Calu3 (cell line): ENCODE results near the gene CLIC1. TPM values are rescaled to one million over a fixed set of nuclear protein-coding genes. Genes with fewer than 3 reads are reported as not detected.

Experiments used
- BruUV-seq: library from RNA; stranded (reverse); fragments of 400-500 nt; replicated peaks from 2 replicates; lab custom pipeline; 2021; lab: Mats Ljungman, UMichigan
- CTCF ChIA-PET: fragments of 300-600 bp; sonication (Branson Sonifier 250); formaldehyde crosslinking; loops from one replicate; lab custom pipeline; 2022; ENCODE audit warnings: antibody characterized with exemption; lab: Charles Lee
- DNase-seq: peaks from one replicate; pipeline ENCODE4 v3.0.0; 2022
- H3K27ac Mint-ChIP-seq: one replicate; pipeline ENCODE4 v1.8.0; 2022; ENCODE audit warnings: mixed read lengths; ENCODE audit not compliant: unreplicated experiment
- H3K27me3 Mint-ChIP-seq: one replicate; pipeline ENCODE4 v1.8.0; 2022; ENCODE audit warnings: mixed read lengths; ENCODE audit not compliant: unreplicated experiment
- H3K36me3 Mint-ChIP-seq: one replicate; pipeline ENCODE4 v1.8.0; 2022; ENCODE audit warnings: mild to moderate bottlenecking, moderate library complexity, mixed read lengths; ENCODE audit not compliant: insufficient read depth, unreplicated experiment
- H3K4me1 Mint-ChIP-seq: one replicate; pipeline ENCODE4 v1.8.0; 2022; ENCODE audit warnings: mild to moderate bottlenecking, low read depth, mixed read lengths; ENCODE audit not compliant: unreplicated experiment
- H3K4me3 Mint-ChIP-seq: one replicate; pipeline ENCODE4 v1.8.0; 2022; ENCODE audit warnings: mild to moderate bottlenecking, low read depth, moderate library complexity, mixed read lengths; ENCODE audit not compliant: unreplicated experiment
- H3K9me3 Mint-ChIP-seq: one replicate; pipeline ENCODE4 v1.8.0; 2022; ENCODE audit warnings: low read depth, mixed read lengths; ENCODE audit not compliant: unreplicated experiment
- intact Hi-C: fragments of 100-400 bp; cut with micrococcal nuclease; formaldehyde crosslinking; loops from one replicate; pipeline ENCODE4 v1.10.0; 2022; ENCODE audit not compliant: unreplicated experiment
- total RNA-seq: library from RNA; stranded (reverse); gene quantifications from 2 replicates; pipeline ENCODE4 v1.2.3, GENCODE V29; 2022
- TF ChIP-seq, protein P1 (sequence below): fragments of 200-600 bp; IDR thresholded peaks from one replicate; pipeline ENCODE4 v1.8.0; 2022; ENCODE audit warnings: antibody characterized with exemption; ENCODE audit not compliant: unreplicated experiment

Gene CLIC1
- total RNA-seq, 1 experiment from 2014 or later: 943 TPM

DNA sequence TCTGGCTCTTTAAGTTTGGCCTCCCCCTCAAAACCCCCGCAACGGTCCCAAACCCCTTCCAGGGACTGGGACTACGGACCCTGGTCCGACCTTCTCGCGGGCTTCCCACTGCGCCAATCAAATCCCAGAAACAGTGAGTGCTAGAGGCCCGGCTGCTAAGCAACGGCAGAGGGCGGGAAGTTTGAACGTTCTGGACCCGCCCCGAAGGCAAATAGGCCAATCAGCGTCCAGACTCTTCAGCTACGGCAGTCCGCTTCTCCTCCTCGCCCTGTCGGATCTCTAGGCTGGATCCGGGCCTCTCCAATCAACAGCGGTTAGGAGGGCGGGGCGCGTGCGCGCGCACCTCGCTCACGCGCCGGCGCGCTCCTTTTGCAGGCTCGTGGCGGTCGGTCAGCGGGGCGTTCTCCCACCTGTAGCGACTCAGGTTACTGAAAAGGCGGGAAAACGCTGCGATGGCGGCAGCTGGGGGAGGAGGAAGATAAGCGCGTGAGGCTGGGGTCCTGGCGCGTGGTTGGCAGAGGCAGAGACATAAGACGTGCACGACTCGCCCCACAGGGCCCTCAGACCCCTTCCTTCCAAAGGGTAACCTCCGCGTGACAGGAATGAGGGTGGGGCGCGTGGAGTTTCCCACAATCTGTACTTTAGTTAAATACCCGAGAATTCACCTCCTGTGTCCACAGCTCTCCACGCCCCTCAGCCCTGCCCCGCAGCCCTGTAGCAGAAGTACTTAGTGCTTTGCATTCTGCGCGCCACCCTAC lies 3.5 kb upstream of the CLIC1 start, which contains the start of gene MSH5:
TSS of gene MSH5 (plus strand) at position 367 of the 758 bp plus-strand sequence. CDS start 462 bp downstream, outside the sequence.
- peak; percentile 100 for DNase-seq
- Mint-ChIP-seq H3K36me3 (peaks cover 92% of the 10 kb centered on the region), H3K27ac (peak within 1 kb of the TSS; percentile 94), H3K4me3 (peak within 1 kb of the TSS; percentile 98), H3K9me3 (no peaks in the 10 kb centered on the region), H3K4me1 (peaks cover 51% of the 10 kb centered on the region), H3K27me3 (no peaks in the 10 kb centered on the region)
- TF ChIP-seq, protein P1, sequence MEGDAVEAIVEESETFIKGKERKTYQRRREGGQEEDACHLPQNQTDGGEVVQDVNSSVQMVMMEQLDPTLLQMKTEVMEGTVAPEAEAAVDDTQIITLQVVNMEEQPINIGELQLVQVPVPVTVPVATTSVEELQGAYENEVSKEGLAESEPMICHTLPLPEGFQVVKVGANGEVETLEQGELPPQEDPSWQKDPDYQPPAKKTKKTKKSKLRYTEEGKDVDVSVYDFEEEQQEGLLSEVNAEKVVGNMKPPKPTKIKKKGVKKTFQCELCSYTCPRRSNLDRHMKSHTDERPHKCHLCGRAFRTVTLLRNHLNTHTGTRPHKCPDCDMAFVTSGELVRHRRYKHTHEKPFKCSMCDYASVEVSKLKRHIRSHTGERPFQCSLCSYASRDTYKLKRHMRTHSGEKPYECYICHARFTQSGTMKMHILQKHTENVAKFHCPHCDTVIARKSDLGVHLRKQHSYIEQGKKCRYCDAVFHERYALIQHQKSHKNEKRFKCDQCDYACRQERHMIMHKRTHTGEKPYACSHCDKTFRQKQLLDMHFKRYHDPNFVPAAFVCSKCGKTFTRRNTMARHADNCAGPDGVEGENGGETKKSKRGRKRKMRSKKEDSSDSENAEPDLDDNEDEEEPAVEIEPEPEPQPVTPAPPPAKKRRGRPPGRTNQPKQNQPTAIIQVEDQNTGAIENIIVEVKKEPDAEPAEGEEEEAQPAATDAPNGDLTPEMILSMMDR: no peak
- intact Hi-C loops: loop anchor here (5.0 kb wide), 1 partner anchor 38 kb away; the partner anchor contains the start of gene ABHD16A
- CTCF ChIA-PET: interaction anchor here (0.6 to 4.8 kb wide), 28 partner anchors 10 to 558 kb away, joined by 3 to 49 read pairs (median 5); partner anchors contain the start of genes ABHD16A, CFB, DDAH2 and DXO
- no TSS peak for BruUV-seq

DNA sequence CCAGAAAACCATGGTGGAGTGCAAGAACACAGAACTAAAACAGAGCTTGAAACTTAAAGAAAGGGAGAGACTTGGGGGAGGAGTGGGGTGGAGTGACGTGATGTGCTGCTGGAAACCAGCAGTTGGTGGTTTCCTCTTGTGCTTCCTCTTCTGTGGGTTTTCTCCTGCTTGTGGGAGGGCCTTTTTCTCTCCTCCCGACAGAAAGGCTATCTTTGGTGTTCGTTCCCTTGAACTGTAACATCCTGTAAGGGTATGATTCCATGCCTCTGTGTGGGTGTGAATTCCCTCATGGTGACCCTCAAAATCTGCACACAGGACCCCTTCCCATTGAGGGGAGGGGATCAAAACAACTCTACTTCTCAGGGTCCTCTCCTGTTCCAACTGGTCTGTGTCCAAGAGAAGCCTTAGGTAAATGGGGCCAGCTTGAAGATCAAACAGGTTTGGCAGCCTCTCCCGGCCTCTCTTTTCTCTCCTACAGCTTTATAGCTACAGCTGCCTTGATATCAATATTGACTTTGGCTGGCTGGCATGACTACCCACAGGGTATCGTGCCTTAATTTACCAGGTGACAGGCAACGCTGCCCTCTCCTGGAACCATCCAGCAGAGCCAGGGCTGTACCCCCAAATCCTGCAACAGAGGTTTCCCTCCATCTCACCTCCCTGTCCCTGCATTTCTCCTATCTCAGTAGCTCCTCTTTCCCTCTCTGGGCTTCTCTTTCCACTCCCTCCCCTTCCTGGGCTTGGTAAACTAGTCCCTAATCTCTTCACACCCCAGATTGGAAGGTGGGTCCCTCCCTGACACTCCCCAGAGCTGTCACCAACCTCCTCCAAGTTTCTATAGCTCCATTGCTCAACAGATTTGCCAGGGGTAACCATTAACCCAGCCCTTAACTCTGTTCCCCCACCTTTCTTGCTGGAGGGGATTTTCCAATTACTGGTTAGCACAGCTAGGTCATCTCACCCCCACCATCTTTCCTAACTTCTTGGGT lies 2.0 kb upstream of the CLIC1 start:
- CTCF ChIA-PET: interaction anchor here (0.5 to 4.8 kb wide), 27 partner anchors 8 to 1765 kb away, joined by 3 to 49 read pairs (median 6); partner anchors contain the start of genes ABHD16A, BAG6, C6orf47 and DDAH2
- DNase-seq: peak; percentile 91
- Mint-ChIP-seq H3K27ac (peak overlapping the region; percentile 94), H3K4me3 (peak overlapping the region; percentile 98), H3K36me3 (peaks cover 96% of the 10 kb centered on the region), H3K9me3 (no peaks in the 10 kb centered on the region), H3K4me1 (peaks cover 60% of the 10 kb centered on the region), H3K27me3 (no peaks in the 10 kb centered on the region)
- intact Hi-C loops: loop anchor here (1.0 to 5.0 kb wide), 3 partner anchors 9 to 58 kb away; partner anchors contain the start of genes ABHD16A and DDAH2
- TF ChIP-seq, protein P1: no peak
- BruUV-seq: no TSS peak

DNA sequence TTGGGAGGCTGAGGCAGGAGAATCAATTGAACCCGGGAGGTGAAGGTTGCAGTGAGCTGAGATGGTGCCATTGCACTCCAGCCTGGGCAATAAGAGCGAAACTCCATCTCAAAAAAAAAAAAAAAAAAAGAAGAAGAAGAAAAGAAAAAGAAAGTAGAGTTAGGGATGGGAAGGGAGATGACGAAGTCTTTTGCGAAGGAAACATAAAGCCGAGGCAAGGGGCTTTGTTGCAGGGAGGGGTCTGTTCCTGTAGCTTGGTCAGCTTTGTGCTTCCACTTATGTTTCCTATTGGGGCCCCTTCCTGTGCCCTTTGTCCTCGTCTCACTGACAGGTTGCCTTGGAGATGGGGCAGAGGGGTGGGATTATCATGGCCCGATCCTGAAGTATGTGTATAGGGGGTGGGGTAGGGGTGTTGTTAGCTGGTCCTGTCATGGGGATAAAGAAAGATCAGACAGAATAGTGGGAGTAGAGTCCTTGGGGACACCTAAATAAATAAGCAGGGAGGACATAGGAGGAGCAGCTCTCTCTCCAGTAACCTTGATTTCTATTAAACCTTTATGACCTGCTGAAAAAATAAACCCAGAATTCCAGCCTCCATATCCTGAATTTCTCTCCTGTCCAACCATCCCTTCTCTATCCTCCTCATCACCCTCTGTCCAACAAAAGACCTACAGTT lies 1.1 kb upstream of the CLIC1 start:
- no TSS peak for BruUV-seq
- H3K36me3 Mint-ChIP-seq: peaks cover 96% of the 10 kb centered on the region
- peak; percentile 54 for DNase-seq
- no peaks in the 10 kb centered on the region for H3K9me3 Mint-ChIP-seq
- peak overlapping the region; percentile 94 for H3K27ac Mint-ChIP-seq
- CTCF ChIA-PET: interaction anchor here (0.7 to 4.8 kb wide), 16 partner anchors 7 to 196 kb away, joined by 3 to 49 read pairs (median 6); partner anchors contain the start of genes BAG6, C6orf47, DDAH2 and DDX39B
- peak overlapping the region; percentile 98 for H3K4me3 Mint-ChIP-seq
- intact Hi-C loops: loop anchor here (5.0 kb wide), 1 partner anchor 35 kb away; the partner anchor contains the start of gene ABHD16A
- no peaks in the 10 kb centered on the region for H3K27me3 Mint-ChIP-seq
- TF ChIP-seq, protein P1: no peak
- peaks cover 65% of the 10 kb centered on the region for H3K4me1 Mint-ChIP-seq
